H1 (cell line): ENCODE data around the gene GTSE1. TPM values are rescaled to one million over a fixed set of nuclear protein-coding genes. Genes with fewer than 3 reads are reported as not detected.

Source experiments
- CTCF ChIA-PET: fragments of 300-600 bp; sonication (Branson Sonifier 250); formaldehyde crosslinking; loops from one replicate; lab custom pipeline; 2021; ENCODE audit not compliant: partially characterized antibody; lab: Charles Lee
- POLR2A ChIA-PET: fragments of 300-600 bp; sonication (Branson Sonifier 250); formaldehyde crosslinking; loops from one replicate; lab custom pipeline; 2021; ENCODE audit warnings: inconsistent platforms; ENCODE audit not compliant: partially characterized antibody; lab: Charles Lee
- DNase-seq, 2 experiments: peaks; one replicate each; pipeline versions ENCODE4 v3.0.0 to v3.0.0-alpha.2; 2010 to 2022; ENCODE audit warnings: low spot score in 2 of 2, low read depth in 1 of 2, mixed read lengths in 1 of 2
- FAIRE-seq: peaks from 2 replicates; lab custom pipeline; 2011; peaks lifted over from hg19 to GRCh38; lab: Jason Lieb, UNC
- H2AFZ ChIP-seq: 2 replicates; pipeline ENCODE4 v1.8.1; 2012; ENCODE audit warnings: low read length, inconsistent platforms
- H2AK5ac ChIP-seq: 2 replicates; pipeline ENCODE4 v1.6.1; 2013; ENCODE audit warnings: low read depth, low read length
- H2BK120ac ChIP-seq: replicated peaks from 2 replicates; pipeline ENCODE3; 2013; ENCODE audit warnings: low read depth, low read length, inconsistent platforms
- H2BK12ac ChIP-seq: 2 replicates; pipeline ENCODE4 v1.6.1; 2013; ENCODE audit warnings: low read depth, low read length
- H2BK15ac ChIP-seq: 2 replicates; pipeline ENCODE4 v1.6.1; 2013; ENCODE audit warnings: low read length
- H2BK20ac ChIP-seq: 2 replicates; pipeline ENCODE4 v1.6.1; 2013; ENCODE audit warnings: low read length
- H2BK5ac ChIP-seq: 2 replicates; pipeline ENCODE4 v1.6.1; 2013; ENCODE audit warnings: low read depth, low read length
- H3K14ac ChIP-seq: 2 replicates; pipeline ENCODE4 v1.6.1; 2013; ENCODE audit warnings: inconsistent platforms; ENCODE audit not compliant: insufficient read length
- H3K18ac ChIP-seq: 2 replicates; pipeline ENCODE4 v1.6.1; 2013; ENCODE audit warnings: low read length; ENCODE audit errors: extremely low read depth
- H3K23ac ChIP-seq: 2 replicates; pipeline ENCODE4 v1.6.1; 2013; ENCODE audit warnings: inconsistent platforms; ENCODE audit not compliant: insufficient read length
- H3K23me2 ChIP-seq: 2 replicates; pipeline ENCODE4 v1.6.1; 2013; ENCODE audit warnings: low read depth, low read length
- H3K27ac ChIP-seq: 2 replicates; pipeline ENCODE4 v1.6.1; 2011; ENCODE audit warnings: low read depth, low read length, inconsistent platforms
- H3K27me3 ChIP-seq, 4 experiments: replicated peaks in 1 of 4; 1 replicate in 1 of 4; 2 replicates in 3 of 4; pipeline versions ENCODE4 v1.6.1 to v1.8.1; 2011 to 2013; ENCODE audit warnings: low read length in 3 of 4, mild to moderate bottlenecking in 3 of 4, inconsistent platforms in 2 of 4, mixed read lengths in 2 of 4, moderate library complexity in 1 of 4; ENCODE audit not compliant: control insufficient read depth in 3 of 4, insufficient read depth in 3 of 4; ENCODE audit errors: extremely low read depth in 1 of 4
- H3K36me3 ChIP-seq, 4 experiments: 2 replicates each; pipeline versions ENCODE4 v1.6.1 to v1.8.1; 2011 to 2013; ENCODE audit warnings: mild to moderate bottlenecking in 4 of 4, low read length in 3 of 4, moderate library complexity in 2 of 4, control low read depth in 1 of 4, inconsistent platforms in 1 of 4; ENCODE audit not compliant: insufficient read depth in 4 of 4, control insufficient read depth in 2 of 4
- H3K4ac ChIP-seq: replicated peaks from 2 replicates; pipeline ENCODE3; 2013; ENCODE audit warnings: low read length, low read depth, mixed read lengths, inconsistent platforms; ENCODE audit not compliant: insufficient read length
- H3K4me1 ChIP-seq, 4 experiments: replicated peaks in 1 of 4; 1 replicate in 1 of 4; 2 replicates in 3 of 4; pipeline versions ENCODE4 v1.6.1 to v1.8.1; 2011 to 2013; ENCODE audit warnings: low read length in 3 of 4, inconsistent platforms in 2 of 4, mixed read lengths in 1 of 4; ENCODE audit not compliant: insufficient read depth in 4 of 4, control insufficient read depth in 3 of 4
- H3K4me2 ChIP-seq, 2 experiments: 2 replicates each; pipeline versions ENCODE4 v1.6.1 to v1.8.1; 2011 to 2013; ENCODE audit warnings: low read depth in 2 of 2, low read length in 2 of 2, control low read depth in 1 of 2, inconsistent platforms in 1 of 2, mild to moderate bottlenecking in 1 of 2; ENCODE audit not compliant: insufficient read depth in 1 of 2
- H3K4me3 ChIP-seq, 4 experiments: fragments of 200-600, 300-600 bp in 1 of 4; sonication (generic), shearing (Covaris generic), sonication (Bioruptor Twin) in 1 of 4; 2 replicates each; pipeline versions ENCODE4 v1.5.1 to v1.8.1; 2011 to 2016; ENCODE audit warnings: low read length in 4 of 4, low read depth in 3 of 4, control low read depth in 2 of 4, inconsistent platforms in 2 of 4, mild to moderate bottlenecking in 2 of 4, mixed read lengths in 1 of 4, moderate library complexity in 1 of 4; ENCODE audit not compliant: insufficient read depth in 2 of 4; ENCODE audit errors: extremely low read depth in 1 of 4
- H3K56ac ChIP-seq: replicated peaks from 2 replicates; pipeline ENCODE3; 2013; ENCODE audit warnings: low read depth, mild to moderate bottlenecking, mixed read lengths, low read length, inconsistent platforms; ENCODE audit not compliant: insufficient read length
- H3K79me1 ChIP-seq: 2 replicates; pipeline ENCODE4 v1.6.1; 2013; ENCODE audit warnings: low read depth, low read length, control low read depth
- H3K79me2 ChIP-seq, 2 experiments: 2 replicates each; pipeline versions ENCODE4 v1.6.1 to v1.8.1; 2012 to 2013; ENCODE audit warnings: low read length in 2 of 2, mild to moderate bottlenecking in 2 of 2, inconsistent platforms in 1 of 2; ENCODE audit not compliant: insufficient read depth in 2 of 2, control insufficient read depth in 1 of 2
- H3K9ac ChIP-seq, 4 experiments: replicated peaks in 1 of 4; 1 replicate in 1 of 4; 2 replicates in 3 of 4; pipeline versions ENCODE4 v1.6.1 to v1.8.1; 2011 to 2013; ENCODE audit warnings: low read depth in 3 of 4, low read length in 3 of 4, control low read depth in 2 of 4, mild to moderate bottlenecking in 2 of 4, moderate library complexity in 2 of 4, inconsistent platforms in 1 of 4; ENCODE audit errors: extremely low read depth in 1 of 4
- H3K9me3 ChIP-seq, 2 experiments: 2 replicates each; pipeline versions ENCODE4 v1.6.1 to v1.8.1; 2012 to 2013; ENCODE audit warnings: mild to moderate bottlenecking in 2 of 2, moderate library complexity in 2 of 2, control low read depth in 1 of 2, inconsistent platforms in 1 of 2, low read depth in 1 of 2, low read length in 1 of 2, mixed read lengths in 1 of 2; ENCODE audit not compliant: insufficient read depth in 2 of 2
- H4K20me1 ChIP-seq, 2 experiments: replicated peaks in 1 of 2; 2 replicates each; pipeline versions ENCODE3 to v1.8.1; 2011 to 2013; ENCODE audit warnings: inconsistent platforms in 2 of 2, low read length in 2 of 2, mild to moderate bottlenecking in 1 of 2; ENCODE audit not compliant: insufficient read depth in 2 of 2, control insufficient read depth in 1 of 2
- H4K5ac ChIP-seq: 2 replicates; pipeline ENCODE4 v1.6.1; 2013; ENCODE audit warnings: low read length, low read depth, mixed read lengths, inconsistent platforms; ENCODE audit not compliant: insufficient read length
- H4K8ac ChIP-seq: 2 replicates; pipeline ENCODE4 v1.8.0; 2013; ENCODE audit warnings: mild to moderate bottlenecking, moderate library complexity, low read length, inconsistent platforms; ENCODE audit not compliant: insufficient read depth; ENCODE audit errors: extremely low read depth
- H4K91ac ChIP-seq: replicated peaks from 2 replicates; pipeline ENCODE3; 2013; ENCODE audit warnings: low read length, mixed read lengths, inconsistent platforms; ENCODE audit not compliant: insufficient read length
- CTCF ChIP-seq, 3 experiments: IDR thresholded peaks; 1 replicate in 2 of 3; 2 replicates in 1 of 3; pipeline versions ENCODE4 v1.5.1 to v1.6.1; 2011; ENCODE audit warnings: low read length in 3 of 3, mild to moderate bottlenecking in 3 of 3, inconsistent platforms in 2 of 3, low read depth in 1 of 3, moderate library complexity in 1 of 3; ENCODE audit not compliant: insufficient read depth in 1 of 3; ENCODE audit errors: control extremely low read depth in 1 of 3
- KDM1A ChIP-seq: fragments of 200-600, 300-600 bp; sonication (generic); IDR thresholded peaks from 2 replicates; pipeline ENCODE4 v1.7.1; 2016; ENCODE audit warnings: mild to moderate bottlenecking, low read length, borderline replicate concordance
- WGBS, 2 experiments: shearing (Covaris generic) in 1 of 2; methylation state at CpG; one replicate each; pipeline versions ENCODE4 v1.1.6 to v1.1.7; 2013 to 2015; ENCODE audit warnings: low lambda C conversion rate in 2 of 2, mixed read lengths in 2 of 2, inconsistent platforms in 1 of 2, low coverage in 1 of 2, missing lambda C conversion rate in 1 of 2; ENCODE audit not compliant: insufficient replicate concordance in 2 of 2, insufficient coverage in 1 of 2, insufficient read length in 1 of 2; ENCODE audit errors: extremely low coverage in 1 of 2, missing lambda C conversion rate in 1 of 2; 5-methylcytosine and 5-hydroxymethylcytosine counted together
- polyA plus RNA-seq, 7 experiments: library from polyadenylated mRNA; depleted of rRNA in 3 of 7; stranded (reverse) in 5 of 7; unstranded in 2 of 7; fragments of >200 nt in 5 of 7; fragments of 200-250 nt in 2 of 7; gene quantifications; 1 replicate in 5 of 7; 2 replicates in 1 of 7; 4 replicates in 1 of 7; pipeline versions ENCODE4 v1.2.1 to v1.2.3, GENCODE V29; 2011 to 2013; ENCODE audit warnings: missing spikeins in 2 of 7, mixed read lengths in 2 of 7
- total RNA-seq: library from RNA; stranded (reverse); fragmentation: NEBNext Ultra II Directional; extraction: Animal tissue kit (Norgen Biotek cat#: 25700); gene quantifications from 2 replicates; pipeline ENCODE4 v1.2.1, GENCODE V29; 2021
- TF ChIP-seq, protein P1 (sequence below): IDR thresholded peaks from 2 replicates; pipeline ENCODE4 v1.6.1; 2011; ENCODE audit warnings: low read length, improper control_type of control experiment

Gene GTSE1
- total and polyA plus RNA-seq, 2 of the 8 experiments (the other 6 are each of a cell fraction or from before 2014, with no cell fraction given) = 17.5 to 38.6 TPM

GRCh38 chr22:46247443-46247975 is 49.2 kb upstream of the GTSE1 start:
- Histone ChIP-seq H4K5ac (no peak overlapping the region), H3K23me2 (peaks cover 5% of the 10 kb centered on the region; the same call in 1 of the 2 replicates), H2AFZ (no peak overlapping the region), H2AK5ac (no peak overlapping the region), H3K36me3 (peaks cover 0 to 3% (median 0%) of the 10 kb centered on the region in 4 experiments; a peak in 1 of 8 replicates), H2BK5ac (no peak overlapping the region), H2BK12ac (no peak overlapping the region), H3K4ac (no peak overlapping the region), H2BK15ac (no peak overlapping the region), H4K8ac (no peak overlapping the region), H3K27me3 (peaks cover 0 to 4% (median 0%) of the 10 kb centered on the region in 4 experiments; a peak in 2 of 7 replicates), H2BK20ac (no peak overlapping the region), H3K79me1 (no peaks in the 10 kb centered on the region; the same call in 1 of the 2 replicates), H3K9me3 (no peaks in the 10 kb centered on the region), H3K4me2 (no peak overlapping the region), H4K20me1 (no peaks in the 10 kb centered on the region), H3K4me1 (peaks cover 0 to 4% (median 2%) of the 10 kb centered on the region in 4 experiments; a peak in 4 of 7 replicates), H3K18ac (no peak overlapping the region), H4K91ac (no peak overlapping the region), H3K56ac (no peak overlapping the region), H3K14ac (no peak overlapping the region), H2BK120ac (no peak overlapping the region), H3K79me2 (no peaks in the 10 kb centered on the region), H3K23ac (no peak overlapping the region), H3K27ac (no peak overlapping the region), H3K9ac (no peak overlapping the region), H3K4me3 (no peak overlapping the region)
- POLR2A ChIA-PET = interaction anchor here (1.1 kb wide), 1 partner anchor 21 kb away, joined by 3 read pairs; no protein-coding TSS in a partner anchor
- FAIRE-seq (no peak), DNase-seq (no peak)
- WGBS, 2 experiments = 96% methylated on average over 2 of the region's 2 CpGs; no CpG with 5 or more reads in 1 of the 2 experiments
- CTCF ChIA-PET = interaction anchor here (1.6 to 1.8 kb wide), 2 partner anchors 48 to 241 kb away, joined by 4 to 5 read pairs; no protein-coding TSS in a partner anchor
- TF ChIP-seq KDM1A (no peak), CTCF (IDR thresholded peaks at IDR 0.05; ENCODE audit: control extremely low read depth in 1 of 3, insufficient read depth in 1 of 3, low read depth in 1 of 3, low read length in 3 of 3) (no peak)
- TF ChIP-seq, protein P1, sequence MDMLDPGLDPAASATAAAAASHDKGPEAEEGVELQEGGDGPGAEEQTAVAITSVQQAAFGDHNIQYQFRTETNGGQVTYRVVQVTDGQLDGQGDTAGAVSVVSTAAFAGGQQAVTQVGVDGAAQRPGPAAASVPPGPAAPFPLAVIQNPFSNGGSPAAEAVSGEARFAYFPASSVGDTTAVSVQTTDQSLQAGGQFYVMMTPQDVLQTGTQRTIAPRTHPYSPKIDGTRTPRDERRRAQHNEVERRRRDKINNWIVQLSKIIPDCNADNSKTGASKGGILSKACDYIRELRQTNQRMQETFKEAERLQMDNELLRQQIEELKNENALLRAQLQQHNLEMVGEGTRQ = no peak
